Lower leg skin (tissue), 3 donors: ENCODE results near the gene PDZRN4.

Experiments used
- POLR2A ChIP-seq, 2 donors: fragments of 450-650 bp; IDR thresholded peaks; one replicate each; pipeline ENCODE4 v1.6.1; 2016 to 2017; ENCODE audit warnings: antibody characterized with exemption in 2 of 2, mild to moderate bottlenecking in 1 of 2, moderate library complexity in 1 of 2
- TF ChIP-seq, protein P1 (sequence below), 3 donors: fragments of 450-650 bp; IDR thresholded peaks; one replicate each; pipeline ENCODE4 v1.5.1; 2016; ENCODE audit warnings: antibody characterized with exemption in 3 of 3, mild to moderate bottlenecking in 3 of 3, moderate library complexity in 2 of 3

DNA sequence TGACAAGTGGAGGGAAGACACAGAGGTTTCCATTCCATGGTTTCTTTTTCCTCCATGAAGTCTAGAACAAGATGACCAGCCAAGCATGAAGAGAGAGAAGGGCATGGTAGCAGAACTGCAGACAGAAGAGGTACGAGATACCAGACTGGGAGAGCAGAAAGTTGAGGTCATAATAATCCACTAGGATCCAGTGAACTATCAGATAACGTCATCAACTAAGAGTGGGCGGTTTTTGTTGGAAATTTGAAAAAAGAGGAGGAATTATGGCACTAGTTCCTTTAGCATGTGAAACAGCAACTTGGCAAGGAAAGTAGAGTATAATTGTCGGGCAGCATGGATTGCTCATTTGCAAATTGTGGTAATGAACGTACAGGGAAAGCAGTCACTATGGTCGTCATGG, 357.6 kb downstream of the PDZRN4 start:
- TF ChIP-seq, protein P1, sequence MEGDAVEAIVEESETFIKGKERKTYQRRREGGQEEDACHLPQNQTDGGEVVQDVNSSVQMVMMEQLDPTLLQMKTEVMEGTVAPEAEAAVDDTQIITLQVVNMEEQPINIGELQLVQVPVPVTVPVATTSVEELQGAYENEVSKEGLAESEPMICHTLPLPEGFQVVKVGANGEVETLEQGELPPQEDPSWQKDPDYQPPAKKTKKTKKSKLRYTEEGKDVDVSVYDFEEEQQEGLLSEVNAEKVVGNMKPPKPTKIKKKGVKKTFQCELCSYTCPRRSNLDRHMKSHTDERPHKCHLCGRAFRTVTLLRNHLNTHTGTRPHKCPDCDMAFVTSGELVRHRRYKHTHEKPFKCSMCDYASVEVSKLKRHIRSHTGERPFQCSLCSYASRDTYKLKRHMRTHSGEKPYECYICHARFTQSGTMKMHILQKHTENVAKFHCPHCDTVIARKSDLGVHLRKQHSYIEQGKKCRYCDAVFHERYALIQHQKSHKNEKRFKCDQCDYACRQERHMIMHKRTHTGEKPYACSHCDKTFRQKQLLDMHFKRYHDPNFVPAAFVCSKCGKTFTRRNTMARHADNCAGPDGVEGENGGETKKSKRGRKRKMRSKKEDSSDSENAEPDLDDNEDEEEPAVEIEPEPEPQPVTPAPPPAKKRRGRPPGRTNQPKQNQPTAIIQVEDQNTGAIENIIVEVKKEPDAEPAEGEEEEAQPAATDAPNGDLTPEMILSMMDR (IDR thresholded peaks at IDR 0.05), result no peak
- no peak for TF ChIP-seq POLR2A (IDR thresholded peaks at IDR 0.05)
